Measurements from ENCODE around the gene SSR1. TPM values are rescaled to one million over a fixed set of nuclear protein-coding genes. Genes with fewer than 3 reads are reported as not detected.

SSR1 gene
- total RNA-seq, 1 donor from 2014 or later: 110 TPM

DNA sequence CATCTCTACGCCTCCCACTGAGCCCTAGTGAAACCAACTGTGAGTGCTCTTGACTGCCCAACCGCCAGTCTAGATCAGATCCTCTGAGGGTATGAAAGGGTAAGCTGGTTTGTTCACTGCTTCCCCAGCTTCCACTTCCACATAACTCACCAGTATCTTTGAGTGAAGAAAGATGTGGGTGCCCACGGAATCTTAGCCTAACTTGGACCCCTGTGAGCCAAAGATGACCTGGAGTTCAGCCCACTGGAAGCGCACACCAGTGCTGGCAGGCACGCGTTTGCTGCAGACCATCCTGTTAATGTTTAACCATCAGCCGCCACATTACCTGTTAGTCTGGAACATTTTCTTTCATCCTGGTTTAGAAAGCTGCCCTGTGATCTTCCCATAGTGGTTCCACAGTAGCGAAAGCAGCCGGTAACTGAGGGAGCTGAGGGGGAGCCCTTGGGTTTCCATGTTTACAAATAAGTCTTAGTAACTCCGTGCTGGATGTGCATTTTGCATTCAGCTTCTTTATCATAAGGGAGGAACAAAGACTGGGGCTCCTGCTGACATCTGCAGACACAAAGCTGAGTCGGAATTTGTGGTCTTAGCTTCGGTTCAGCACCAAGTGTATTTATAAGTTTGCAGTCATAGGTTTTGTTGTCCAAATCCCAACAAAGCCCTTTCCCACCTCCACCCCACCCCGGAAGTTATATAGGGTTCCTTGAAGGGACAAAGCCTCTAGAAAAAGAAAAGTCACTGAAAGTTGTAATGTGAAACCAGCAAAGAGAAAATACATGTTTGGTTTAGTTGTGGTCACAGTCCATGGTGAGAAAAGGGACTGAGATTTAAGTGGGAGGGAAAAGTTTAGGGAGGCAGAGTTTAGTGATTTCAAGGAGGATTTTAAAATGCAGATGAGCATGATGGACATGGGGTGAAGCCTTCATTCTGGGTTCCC is 71.0 kb downstream of the SSR1 start:
- peak; percentile 87 for DNase-seq (ENCODE audit: low spot score)
- peak; percentile 59 for ATAC-seq

DNA sequence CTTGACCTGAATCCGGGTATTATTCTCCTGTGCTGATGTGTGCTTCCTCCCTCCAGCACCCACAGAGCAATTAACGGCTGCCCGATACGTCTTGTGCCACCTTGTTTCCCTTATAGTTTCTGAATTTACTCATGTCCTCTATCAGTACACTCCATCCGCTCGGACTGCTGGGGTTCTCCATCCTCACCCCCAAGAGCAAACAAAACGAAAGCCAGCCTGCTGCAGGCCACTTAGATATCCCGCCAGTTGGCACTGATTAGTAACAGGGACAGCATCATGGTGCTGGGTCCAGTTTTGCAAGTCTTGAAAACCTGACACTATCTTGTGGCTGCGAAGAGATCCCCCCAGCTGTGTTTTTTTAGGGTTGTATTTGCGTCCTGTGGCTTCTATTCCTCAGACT is 71.8 kb downstream of the SSR1 start:
- ATAC-seq (peak; percentile 59), DNase-seq (ENCODE audit: low spot score) (peak; percentile 74)

DNA sequence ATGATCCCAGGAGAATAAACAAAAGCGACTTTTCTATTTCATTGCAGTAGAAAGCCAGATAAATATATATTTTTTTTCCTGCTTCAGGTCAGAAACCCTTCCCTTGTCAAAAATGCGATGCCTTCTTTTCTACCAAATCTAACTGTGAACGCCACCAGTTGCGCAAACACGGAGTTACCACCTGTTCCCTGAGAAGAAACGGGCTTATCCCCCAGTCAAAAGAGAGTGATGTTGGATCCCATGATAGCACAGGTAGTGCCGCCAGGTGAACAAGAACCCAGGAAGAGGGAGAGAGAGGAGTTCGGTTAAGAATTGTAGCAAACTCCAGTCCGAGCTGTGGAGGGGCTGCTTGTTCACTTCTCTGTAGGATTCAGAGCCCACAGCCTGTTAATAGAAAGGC is 72.6 kb downstream of the SSR1 start:
- no peak for DNase-seq (ENCODE audit: low spot score)

DNA sequence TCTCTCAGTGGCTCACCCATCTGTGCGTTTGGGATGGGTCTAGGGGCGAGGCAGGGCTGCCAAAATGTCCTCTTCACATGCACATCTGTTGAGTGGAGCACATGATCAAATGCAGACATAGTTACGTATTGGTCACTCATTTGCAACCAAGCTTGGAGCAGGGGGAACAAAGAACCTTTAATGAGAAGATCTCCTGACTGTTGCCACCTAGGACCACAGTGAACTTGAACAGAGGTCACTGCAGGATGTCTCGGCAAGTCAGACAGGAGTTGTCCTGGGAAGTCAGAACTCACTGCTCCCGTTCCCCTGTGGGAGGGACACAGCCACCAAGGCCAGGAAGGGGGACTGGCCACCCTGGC is 73.4 kb downstream of the SSR1 start:
- ATAC-seq: no peak
- no peak for DNase-seq (ENCODE audit: low spot score)

More for the DNA sequence above, 72.6 kb downstream of the SSR1 start:
- ATAC-seq: no peak

DNA sequence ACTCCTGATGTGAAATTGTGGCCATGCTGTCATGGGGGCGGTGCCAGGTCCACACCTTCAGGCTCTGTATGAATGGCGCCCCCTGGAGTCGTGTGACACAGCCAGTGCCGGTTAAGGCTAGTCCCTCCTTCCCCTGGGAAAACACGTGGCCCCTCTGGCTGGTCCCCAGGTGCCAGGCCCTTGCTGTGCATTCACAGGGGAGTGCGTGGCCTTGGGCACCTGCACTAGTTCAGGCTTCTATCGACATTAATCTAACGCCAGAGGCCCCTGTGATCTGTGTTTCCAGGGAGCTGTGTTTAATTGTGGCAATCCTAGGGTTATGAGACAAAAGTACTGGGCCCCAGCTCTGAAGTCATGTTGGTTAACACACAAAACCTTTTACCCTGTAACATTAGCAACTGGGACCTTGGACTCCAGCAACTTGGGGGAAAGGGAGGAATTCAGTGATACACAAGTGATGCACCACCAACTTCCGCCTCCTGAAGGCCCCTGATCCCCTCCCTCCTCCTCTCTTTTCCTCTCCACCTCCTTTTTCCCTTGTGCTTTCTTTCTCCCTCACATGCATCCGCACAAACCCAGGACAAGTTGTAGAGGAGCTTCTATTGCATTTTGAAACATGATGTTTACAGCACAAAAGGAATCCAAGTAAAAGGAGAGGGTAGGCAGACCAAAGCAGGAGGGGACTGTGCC is 74.0 kb downstream of the SSR1 start:
- DNase-seq (ENCODE audit: low spot score) (peak; percentile 96), ATAC-seq (peak; percentile 72)

DNA sequence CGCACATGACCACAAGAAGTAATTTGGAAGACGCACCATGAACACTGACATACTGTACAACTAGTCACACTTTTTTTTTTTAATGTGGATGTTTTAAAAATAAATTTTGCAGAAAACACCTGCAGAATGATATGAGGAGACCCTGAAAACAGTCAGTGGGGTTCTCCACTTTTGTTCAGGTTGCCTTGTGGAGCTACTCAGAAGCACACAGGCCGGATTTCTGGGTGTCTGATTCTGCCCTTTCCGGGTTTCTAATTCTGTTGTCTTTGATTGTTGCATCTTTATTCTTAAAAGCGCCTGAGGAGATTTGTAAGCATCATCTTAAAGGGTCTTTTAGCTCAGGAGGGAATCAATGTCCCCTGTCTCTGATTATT is 74.5 kb downstream of the SSR1 start:
- no peak for ATAC-seq
- DNase-seq (ENCODE audit: low spot score): no peak

DNA sequence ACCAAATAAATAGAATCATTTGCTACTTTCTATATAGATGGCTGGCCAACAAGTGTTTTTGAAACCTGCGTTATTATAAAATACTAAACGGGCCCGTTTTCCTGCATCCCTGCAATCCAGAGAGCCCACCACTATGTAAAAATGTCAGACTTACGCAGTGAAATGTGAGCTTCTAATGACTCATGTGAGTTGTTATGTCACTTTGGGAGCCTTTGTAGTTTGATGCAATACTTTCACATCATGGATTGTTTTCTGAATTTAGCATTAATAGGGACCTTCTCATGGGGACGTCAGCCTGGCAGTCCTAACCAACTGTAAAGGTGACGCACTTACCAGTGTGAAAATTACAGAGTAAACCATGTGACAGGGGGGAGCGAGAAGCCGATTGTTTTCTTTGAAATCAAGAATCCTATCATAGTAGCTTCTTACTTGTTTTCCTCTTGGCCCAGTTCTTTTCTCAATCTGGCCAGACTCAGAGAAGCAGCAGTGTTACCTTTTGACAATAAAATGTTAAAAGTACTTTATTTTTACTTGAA is 75.3 kb downstream of the SSR1 start:
- ATAC-seq: no peak

DNA sequence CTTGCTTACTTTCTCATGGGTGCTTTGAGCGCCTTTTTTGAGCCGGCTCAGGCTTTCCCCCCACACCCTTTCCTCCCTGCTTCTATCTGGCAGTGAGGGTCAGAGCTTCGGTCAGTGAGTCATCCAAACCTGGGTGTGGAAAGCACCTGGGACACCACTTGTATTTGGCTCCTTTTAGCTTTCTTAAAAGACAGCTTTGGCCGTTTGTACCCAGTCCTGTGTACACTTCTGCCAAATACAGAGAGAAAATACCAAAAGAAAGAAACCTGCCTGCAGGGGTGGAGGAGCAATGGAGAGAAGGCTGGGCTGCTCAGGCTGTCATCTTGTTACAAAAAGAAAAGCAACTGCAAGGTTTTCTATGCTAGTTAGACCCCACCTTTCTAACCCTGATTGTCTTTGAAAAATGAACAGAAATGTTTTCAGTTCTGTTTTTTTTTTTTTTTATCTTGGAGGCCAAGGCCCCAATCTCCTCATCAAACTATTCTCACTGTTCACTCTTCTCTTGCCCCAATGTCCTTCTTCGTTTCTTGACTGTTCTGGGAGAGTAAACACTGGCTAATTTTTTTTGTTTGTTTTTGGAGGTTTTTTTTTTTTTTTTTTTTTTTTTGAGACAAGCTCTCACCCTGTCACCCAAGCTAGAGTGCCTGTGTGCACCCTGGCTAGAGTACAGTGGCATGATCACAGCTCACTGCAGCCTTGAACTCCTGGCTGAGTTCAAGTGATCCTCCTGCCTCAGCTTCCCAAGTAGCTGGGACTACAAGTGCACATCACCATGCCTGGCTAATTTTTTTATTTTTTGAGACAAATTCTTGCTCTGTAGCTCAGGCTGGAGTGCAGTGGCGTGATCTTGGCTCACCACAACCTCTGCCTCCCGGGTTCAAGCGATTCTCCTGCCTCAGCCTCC is 76.4 kb downstream of the SSR1 start:
- ATAC-seq (peak; percentile 8), DNase-seq (ENCODE audit: low spot score) (no peak)

More for the DNA sequence above, 75.3 kb downstream of the SSR1 start:
- no peak for DNase-seq (ENCODE audit: low spot score)

DNA sequence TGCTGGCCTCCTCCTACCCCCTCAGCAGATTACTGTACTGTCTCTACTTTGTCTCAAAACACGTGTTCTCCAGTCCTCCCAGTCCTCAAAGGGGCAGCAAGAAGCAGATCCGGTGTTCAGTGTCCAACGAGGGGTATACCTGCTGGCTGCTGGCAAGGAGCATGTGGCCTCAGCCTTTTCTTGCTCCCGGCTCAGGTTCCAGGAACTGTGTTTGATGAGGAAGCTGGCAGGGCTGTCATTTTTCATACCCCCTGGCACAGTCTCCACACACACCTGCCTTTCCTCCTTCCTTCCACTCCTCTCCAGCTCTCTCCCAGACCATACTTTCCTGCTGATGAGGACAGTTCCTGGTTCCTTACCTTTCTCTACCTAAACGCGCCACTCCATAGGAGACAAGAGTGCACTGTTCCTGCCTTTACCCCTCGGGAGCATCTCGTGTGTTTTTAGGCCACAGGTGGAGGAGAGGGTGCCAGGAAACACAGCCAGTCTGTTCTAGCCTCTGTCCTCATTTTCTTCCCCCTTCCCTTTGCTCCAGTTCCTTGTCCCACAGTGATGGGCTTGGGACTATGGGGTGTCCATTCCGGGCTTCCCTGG is 77.2 kb downstream of the SSR1 start:
- DNase-seq (ENCODE audit: low spot score) (no peak), ATAC-seq (peak; percentile 21)

DNA sequence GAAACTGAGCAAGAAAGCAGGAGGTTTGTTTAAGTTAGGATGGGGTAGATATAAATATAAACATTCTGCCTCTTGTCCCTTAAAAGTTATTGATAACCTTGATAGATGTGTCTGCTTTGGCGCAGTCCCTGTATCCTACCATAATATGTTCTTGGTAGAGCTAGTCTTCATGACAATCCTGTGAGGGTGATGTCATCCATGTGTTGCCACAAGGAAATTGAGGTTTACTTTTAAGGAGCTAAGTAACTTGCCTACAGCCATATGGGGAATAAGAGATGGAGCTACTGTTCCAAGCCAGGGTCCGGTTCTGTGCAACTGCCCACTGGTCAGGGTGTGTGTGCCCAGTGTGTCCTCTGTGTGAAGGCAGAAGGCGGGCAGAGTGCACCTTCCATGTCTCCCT is 78.5 kb downstream of the SSR1 start:
- ATAC-seq: no peak
- DNase-seq (ENCODE audit: low spot score): no peak

DNA sequence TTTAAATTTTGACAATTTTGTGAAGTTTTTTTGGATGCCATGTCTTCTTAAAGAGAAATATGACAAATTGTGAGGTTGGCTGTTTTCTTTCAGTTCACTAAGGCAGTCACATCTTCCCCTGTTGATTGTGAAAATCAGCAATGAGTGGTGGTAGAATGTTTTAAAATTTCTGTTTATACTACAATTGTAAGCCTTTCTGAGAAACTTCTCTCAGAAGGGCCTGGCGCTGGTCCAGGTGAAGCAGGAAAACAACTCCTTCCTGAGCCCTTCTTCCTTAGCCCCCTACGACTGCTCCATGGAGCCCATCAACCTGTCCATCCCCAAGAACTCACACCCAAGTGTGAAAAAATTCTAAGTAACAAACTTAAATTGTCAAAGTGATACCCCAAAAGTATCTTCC is 80.6 kb downstream of the SSR1 start:
- no peak for DNase-seq (ENCODE audit: low spot score)
- ATAC-seq: no peak

DNA sequence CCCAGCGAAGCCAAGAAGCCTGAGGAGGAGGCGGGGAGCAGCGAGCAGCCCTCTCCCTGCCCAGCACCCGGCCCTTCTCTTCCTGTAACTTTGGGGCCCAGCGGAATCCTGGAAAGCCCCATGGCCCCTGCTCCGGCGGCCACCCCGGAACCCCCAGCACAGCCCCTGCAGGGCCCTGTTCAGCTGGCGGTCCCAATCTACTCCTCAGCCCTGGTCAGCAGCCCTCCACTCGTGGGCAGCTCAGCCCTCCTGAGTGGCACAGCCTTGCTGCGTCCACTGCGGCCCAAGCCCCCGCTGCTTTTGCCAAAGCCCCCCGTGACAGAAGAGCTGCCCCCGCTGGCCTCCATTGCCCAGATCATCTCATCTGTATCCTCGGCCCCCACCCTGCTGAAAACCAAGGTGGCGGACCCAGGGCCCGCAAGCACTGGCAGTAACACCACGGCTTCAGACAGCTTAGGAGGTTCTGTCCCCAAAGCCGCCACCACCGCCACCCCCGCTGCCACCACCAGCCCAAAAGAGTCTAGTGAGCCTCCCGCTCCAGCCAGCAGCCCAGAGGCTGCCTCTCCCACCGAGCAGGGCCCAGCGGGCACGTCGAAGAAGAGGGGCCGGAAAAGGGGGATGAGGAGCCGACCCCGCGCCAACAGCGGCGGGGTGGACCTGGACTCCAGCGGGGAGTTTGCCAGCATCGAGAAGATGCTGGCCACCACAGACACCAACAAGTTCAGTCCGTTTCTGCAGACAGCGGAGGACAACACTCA is 81.9 kb downstream of the SSR1 start:
- no peak for ATAC-seq

DNA sequence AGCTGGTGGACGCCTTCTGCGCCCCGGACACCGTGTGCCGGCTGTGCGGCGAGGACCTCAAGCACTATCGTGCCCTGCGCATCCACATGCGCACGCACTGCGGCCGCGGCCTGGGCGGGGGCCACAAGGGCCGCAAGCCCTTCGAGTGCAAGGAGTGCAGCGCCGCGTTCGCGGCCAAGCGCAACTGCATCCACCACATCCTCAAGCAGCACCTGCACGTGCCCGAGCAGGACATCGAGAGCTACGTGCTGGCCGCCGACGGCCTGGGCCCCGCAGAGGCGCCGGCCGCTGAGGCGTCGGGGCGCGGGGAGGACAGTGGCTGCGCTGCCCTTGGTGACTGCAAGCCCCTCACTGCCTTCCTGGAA is 82.7 kb downstream of the SSR1 start:
- no peak for ATAC-seq
- DNase-seq (ENCODE audit: low spot score): no peak

More for the DNA sequence above, 81.9 kb downstream of the SSR1 start:
- DNase-seq (ENCODE audit: low spot score): no peak

DNA sequence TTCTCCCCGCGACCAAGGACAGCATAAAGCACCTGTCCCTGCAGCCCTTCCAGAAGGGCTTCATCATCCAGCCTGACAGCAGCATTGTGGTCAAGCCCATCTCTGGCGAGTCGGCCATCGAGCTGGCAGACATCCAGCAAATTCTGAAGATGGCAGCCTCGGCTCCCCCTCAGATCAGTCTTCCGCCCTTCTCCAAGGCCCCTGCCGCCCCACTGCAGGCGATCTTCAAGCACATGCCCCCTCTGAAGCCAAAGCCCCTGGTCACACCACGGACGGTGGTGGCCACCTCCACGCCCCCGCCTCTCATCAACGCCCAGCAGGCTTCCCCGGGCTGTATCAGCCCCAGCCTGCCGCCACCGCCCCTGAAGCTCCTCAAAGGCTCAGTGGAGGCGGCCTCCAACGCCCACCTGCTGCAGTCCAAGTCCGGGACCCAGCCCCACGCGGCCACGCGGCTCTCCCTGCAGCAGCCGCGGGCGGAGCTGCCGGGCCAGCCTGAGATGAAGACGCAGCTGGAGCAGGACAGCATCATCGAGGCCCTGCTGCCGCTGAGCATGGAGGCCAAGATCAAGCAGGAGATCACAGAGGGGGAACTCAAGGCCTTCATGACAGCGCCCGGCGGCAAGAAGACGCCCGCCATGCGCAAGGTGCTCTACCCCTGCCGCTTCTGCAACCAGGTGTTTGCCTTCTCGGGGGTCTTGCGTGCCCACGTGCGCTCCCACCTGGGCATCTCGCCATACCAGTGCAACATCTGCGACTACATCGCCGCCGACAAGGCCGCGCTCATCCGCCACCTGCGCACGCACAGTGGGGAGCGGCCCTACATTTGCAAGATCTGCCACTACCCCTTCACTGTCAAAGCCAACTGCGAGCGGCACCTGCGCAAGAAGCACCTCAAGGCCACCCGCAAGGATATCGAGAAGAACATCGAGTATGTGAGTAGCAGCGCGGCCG is 83.3 kb downstream of the SSR1 start:
- no peak for DNase-seq (ENCODE audit: low spot score)
- ATAC-seq: peak; percentile 18

DNA sequence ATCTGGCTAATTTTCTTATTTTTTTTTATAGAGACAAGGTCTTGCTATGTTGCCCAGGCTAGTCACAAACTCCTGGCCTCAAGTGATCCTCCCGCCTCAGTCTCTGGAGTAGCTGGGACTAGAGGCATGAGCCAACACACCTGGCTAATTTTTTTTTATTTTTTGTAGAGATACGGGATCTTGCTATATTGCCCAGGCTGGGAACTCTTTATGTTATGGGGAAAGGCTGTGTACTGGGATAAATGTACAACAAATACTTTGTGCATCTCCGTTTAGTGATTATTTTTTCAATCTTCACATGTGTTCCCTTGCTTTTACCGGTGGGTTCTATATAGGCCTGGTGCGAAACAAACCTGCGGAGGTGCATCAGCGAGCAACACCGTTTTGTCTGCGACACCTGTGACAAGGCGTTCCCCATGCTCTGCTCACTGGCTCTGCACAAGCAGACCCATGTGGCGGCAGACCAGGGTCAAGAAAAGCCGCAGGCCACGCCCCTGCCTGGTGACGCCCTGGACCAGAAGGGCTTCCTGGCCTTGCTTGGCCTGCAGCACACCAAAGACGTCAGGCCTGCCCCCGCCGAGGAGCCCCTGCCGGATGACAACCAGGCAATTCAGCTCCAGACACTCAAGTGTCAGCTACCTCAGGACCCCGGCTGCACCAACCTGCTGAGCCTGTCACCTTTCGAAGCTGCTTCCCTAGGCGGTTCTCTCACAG is 84.2 kb downstream of the SSR1 start:
- ATAC-seq: peak; percentile 13
- no peak for DNase-seq (ENCODE audit: low spot score)

DNA sequence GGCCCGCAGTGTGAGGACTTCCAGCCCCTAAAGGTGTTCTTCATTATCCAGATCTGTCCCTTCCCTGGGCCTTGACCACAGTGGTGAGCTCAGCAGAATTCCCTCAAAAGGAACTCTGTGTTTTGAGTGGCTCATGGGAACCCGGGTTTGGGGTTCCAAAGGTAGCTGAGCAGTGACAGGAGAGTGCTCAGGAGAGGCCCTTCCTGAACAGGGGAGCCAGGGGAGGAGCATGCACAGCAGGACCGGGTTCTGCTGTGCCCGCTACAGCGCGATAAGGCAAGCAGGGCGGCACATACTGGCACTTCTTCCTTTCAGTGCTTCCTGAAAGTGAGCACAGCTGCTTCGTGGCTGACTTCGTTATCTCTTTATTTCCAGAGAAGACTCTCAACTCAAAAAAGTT is 88.3 kb downstream of the SSR1 start:
- DNase-seq (ENCODE audit: low spot score): no peak
- no peak for ATAC-seq

DNA sequence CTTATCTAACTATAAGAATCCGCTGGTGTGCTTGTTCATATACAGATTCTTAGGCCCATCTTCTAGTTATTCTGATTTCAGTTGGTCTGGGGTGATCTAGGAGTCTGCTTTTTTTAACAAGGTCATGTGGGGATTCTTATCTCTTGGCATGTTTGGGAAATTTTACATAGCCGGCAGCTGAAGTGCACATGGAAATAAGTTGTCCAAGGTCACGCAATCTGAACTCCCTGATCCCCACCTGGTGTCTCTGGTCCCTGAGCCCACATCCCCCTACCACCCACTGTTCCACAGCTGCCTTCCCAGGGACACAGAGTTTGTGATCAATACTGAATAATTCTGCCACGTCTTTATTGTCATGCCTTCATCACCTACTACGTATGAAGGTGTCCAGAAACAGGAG is 90.8 kb downstream of the SSR1 start:
- ATAC-seq (no peak), DNase-seq (ENCODE audit: low spot score) (no peak)

DNA sequence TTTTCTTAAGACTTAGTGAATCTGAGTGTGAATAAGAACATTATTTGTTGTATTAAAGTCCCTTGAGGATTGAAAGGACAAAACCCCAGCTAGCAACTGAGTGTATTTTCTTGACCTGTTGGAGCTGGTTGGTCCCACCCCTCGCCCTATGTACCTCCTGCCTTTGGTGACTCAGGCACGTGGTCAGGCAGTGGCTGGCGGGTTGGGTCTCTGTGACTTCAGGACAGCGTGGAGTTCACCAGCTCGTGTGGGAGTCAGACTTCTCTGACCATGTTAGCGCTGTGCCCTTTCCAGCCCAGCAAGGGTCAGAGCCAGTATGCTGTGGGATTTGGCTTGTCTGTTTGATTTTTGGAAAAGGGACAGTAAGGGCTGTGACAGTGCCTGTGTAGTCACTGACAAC is 93.7 kb downstream of the SSR1 start:
- ATAC-seq (peak; percentile 61), DNase-seq (ENCODE audit: low spot score) (peak; percentile 96)

All from left lobe of liver (tissue), 2 donors.